ENCODE results near the gene LIMS2. TPM values are rescaled to one million over a fixed set of nuclear protein-coding genes. Genes with fewer than 3 reads are reported as not detected.
A peak's percentile ranks its signal among the peaks of the same experiment; 100 is the strongest.

Gene LIMS2
- total RNA-seq, 1 experiment from 2014 or later = 0.48 TPM

GRCh38 chr2:127702395-127703009 is 27.2 kb upstream of the LIMS2 start:
- DNase-seq (ENCODE audit: low read depth, low spot score) = no peak
- in situ Hi-C loops (cut with HindIII; ENCODE audit: low pct_unique_long_range_greater_than_20kb, low sequenced_read_pairs) = no loop called here

GRCh38 chr2:127701651-127702394 is 26.5 kb upstream of the LIMS2 start:
- DNase-seq (ENCODE audit: low read depth, low spot score) = peak; percentile 56
- in situ Hi-C loops (cut with HindIII; ENCODE audit: low pct_unique_long_range_greater_than_20kb, low sequenced_read_pairs) = no loop called here

- peak; percentile 87 for DNase-seq (ENCODE audit: low read depth, low spot score)
These were observed 25.9 kb upstream of the LIMS2 start, which contains the start of gene SFT2D3 for GRCh38 chr2:127701193-127701650. Gene SFT2D3 (plus strand): TSS chr2:127701497. CDS start chr2:127701529, 32 bp downstream.

GRCh38 chr2:127700527-127701192 is 25.3 kb upstream of the LIMS2 start:
- in situ Hi-C loops (cut with HindIII; ENCODE audit: low pct_unique_long_range_greater_than_20kb, low sequenced_read_pairs) = no loop called here
- DNase-seq (ENCODE audit: low read depth, low spot score) = no peak

More at GRCh38 chr2:127701193-127701650, 25.9 kb upstream of the LIMS2 start, which contains the start of gene SFT2D3:
- in situ Hi-C loops (cut with HindIII; ENCODE audit: low pct_unique_long_range_greater_than_20kb, low sequenced_read_pairs) = no loop called here

- in situ Hi-C loops (cut with HindIII; ENCODE audit: low pct_unique_long_range_greater_than_20kb, low sequenced_read_pairs) = no loop called here
- DNase-seq (ENCODE audit: low read depth, low spot score) = no peak
These were observed 23.4 kb upstream of the LIMS2 start for GRCh38 chr2:127698553-127699355.

- no peak for DNase-seq (ENCODE audit: low read depth, low spot score)
- in situ Hi-C loops (cut with HindIII; ENCODE audit: low pct_unique_long_range_greater_than_20kb, low sequenced_read_pairs) = no loop called here
These were observed 22.3 kb upstream of the LIMS2 start for GRCh38 chr2:127697482-127698180.

GRCh38 chr2:127695491-127696472 is 20.5 kb upstream of the LIMS2 start:
- DNase-seq (ENCODE audit: low read depth, low spot score) = peak; percentile 74
- in situ Hi-C loops (cut with HindIII; ENCODE audit: low pct_unique_long_range_greater_than_20kb, low sequenced_read_pairs) = no loop called here

- in situ Hi-C loops (cut with HindIII; ENCODE audit: low pct_unique_long_range_greater_than_20kb, low sequenced_read_pairs) = no loop called here
These were observed 19.7 kb upstream of the LIMS2 start for GRCh38 chr2:127694986-127695385.

GRCh38 chr2:127690696-127691095 is 15.4 kb upstream of the LIMS2 start:
- in situ Hi-C loops (cut with HindIII; ENCODE audit: low pct_unique_long_range_greater_than_20kb, low sequenced_read_pairs) = no loop called here
- DNase-seq (ENCODE audit: low read depth, low spot score) = no peak

More at GRCh38 chr2:127694986-127695385, 19.7 kb upstream of the LIMS2 start:
- DNase-seq (ENCODE audit: low read depth, low spot score) = no peak

- no peak for DNase-seq (ENCODE audit: low read depth, low spot score)
- in situ Hi-C loops (cut with HindIII; ENCODE audit: low pct_unique_long_range_greater_than_20kb, low sequenced_read_pairs) = no loop called here
These were observed 13.1 kb upstream of the LIMS2 start for GRCh38 chr2:127688405-127688804.

GRCh38 chr2:127685410-127686080 is 10.2 kb upstream of the LIMS2 start:
- in situ Hi-C loops (cut with HindIII; ENCODE audit: low pct_unique_long_range_greater_than_20kb, low sequenced_read_pairs) = no loop called here

GRCh38 chr2:127683757-127684156 is 8.4 kb upstream of the LIMS2 start:
- no peak for DNase-seq (ENCODE audit: low read depth, low spot score)
- in situ Hi-C loops (cut with HindIII; ENCODE audit: low pct_unique_long_range_greater_than_20kb, low sequenced_read_pairs) = no loop called here

More at GRCh38 chr2:127685410-127686080, 10.2 kb upstream of the LIMS2 start:
- DNase-seq (ENCODE audit: low read depth, low spot score) = no peak

GRCh38 chr2:127683056-127683455 is 7.7 kb upstream of the LIMS2 start:
- no peak for DNase-seq (ENCODE audit: low read depth, low spot score)
- in situ Hi-C loops (cut with HindIII; ENCODE audit: low pct_unique_long_range_greater_than_20kb, low sequenced_read_pairs) = no loop called here

- DNase-seq (ENCODE audit: low read depth, low spot score) = no peak
- in situ Hi-C loops (cut with HindIII; ENCODE audit: low pct_unique_long_range_greater_than_20kb, low sequenced_read_pairs) = no loop called here
These were observed 6.9 kb upstream of the LIMS2 start for GRCh38 chr2:127681976-127682857.
